KG1 (cell line): ENCODE results near the gene EGFLAM.
A peak's percentile ranks its signal among the peaks of the same experiment; 100 is the strongest.
"Not testable (repeated sequence)": the region's sequence is repeated elsewhere in the genome, so short reads cannot be mapped to it uniquely, and the experiment has no call there.

Source experiments
- DNase-seq: peaks from one replicate; lab custom pipeline; 2025; lab: John Stamatoyannopoulos, UW

EGFLAM gene

DNA sequence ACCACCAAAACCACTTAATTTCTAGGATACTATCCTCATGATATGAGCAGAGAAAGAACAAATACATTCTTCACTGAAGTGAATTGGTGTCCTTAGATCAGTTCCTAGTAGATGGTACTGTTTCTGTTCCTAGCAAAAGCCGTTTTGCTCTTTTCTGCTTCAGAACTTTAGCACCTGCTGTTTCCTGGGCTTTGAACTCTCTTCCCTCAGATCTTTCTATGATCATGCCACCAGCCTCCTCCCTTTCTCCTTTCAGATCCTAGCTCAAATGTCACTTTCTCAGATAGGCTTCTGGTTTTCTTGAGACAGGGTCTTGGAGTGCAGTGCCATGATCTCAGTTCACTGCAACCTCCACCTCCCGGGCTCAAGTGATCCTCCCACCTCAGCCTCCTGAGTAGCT is 118.0 kb downstream of the EGFLAM start:
- no peak for DNase-seq

DNA sequence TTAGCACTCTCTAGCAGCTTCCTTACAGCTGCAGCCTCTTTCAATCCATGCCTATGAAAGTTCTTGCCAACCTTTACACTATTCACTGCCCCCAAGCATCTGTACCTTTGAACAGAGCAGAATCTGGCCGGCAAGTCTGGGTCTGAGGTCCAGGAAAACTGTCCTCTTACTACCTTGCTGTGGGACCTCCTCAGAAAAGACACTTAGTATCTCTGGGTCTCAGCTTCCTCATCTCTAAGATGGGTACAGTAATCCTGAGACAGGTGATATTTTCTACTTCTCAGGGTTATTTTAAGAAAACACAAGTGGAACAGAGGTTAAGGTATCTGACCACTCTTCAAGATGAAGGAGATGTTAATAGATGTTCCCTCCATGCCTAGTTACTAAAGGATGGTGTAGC is 120.2 kb downstream of the EGFLAM start:
- no peak for DNase-seq

DNA sequence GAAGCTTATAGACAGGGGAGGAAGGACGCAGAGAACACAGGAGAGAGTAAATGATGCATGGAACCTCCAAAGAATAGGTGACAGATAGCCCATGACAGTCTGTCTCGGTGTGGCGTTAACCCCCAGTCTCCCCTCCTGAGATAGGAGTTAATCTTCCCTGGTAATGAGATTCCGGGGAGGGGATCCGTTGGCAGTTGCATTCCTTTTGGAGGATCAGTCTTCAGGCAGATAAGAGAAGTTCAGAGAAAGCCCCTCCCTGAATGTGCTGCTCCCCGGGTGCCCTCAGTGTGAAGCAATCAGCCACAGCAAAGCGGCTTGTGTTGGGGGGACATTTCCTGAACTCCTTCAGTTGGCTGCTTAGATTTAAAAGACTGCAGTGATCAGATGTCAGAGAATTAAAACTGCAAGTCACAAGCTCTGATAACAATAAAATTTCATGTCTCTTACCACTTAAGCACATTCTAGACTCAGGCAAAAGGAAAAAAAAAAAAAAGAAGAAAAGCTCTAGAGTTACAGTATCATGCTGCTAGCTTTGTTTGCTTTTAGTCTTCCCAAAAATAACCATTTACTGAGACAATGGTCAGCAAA is 121.1 kb downstream of the EGFLAM start:
- no peak for DNase-seq

DNA sequence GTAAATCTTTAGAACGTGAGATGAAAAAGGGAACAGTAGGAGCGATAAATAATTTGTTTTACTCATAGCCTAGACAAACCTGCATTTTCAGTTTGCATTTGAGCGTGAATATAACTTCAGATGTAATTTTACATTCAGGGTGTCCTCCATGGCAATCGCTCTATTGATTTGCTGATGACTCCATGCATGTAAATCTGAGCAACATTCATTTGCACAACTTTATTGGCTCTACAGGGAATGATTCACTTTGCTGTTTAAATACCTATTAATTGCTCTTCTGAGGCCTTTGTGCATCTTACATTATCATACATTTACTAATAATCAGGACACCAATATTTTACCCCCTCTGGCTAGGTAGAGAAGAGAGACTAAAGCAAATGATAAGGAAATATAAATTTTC is 122.2 kb downstream of the EGFLAM start:
- DNase-seq: no peak

DNA sequence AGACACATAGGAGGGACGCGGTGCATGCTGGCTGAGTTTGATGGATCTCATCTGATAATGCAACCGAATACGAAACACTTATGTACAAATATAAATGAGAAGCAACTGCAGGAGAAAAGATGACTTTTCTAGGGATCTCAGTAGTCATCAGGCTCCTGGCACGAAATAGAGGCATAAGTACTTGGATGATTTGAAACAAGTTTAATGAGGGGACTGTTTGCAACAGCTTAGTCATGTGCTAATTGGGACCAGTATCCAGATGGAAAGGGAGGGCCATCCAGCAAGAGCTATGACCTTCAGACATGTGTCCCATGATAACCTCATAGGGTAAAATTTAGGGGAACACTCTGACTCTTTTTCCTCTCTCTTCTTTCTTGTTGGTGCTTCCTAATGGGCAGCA is 123.0 kb downstream of the EGFLAM start:
- DNase-seq: no peak

DNA sequence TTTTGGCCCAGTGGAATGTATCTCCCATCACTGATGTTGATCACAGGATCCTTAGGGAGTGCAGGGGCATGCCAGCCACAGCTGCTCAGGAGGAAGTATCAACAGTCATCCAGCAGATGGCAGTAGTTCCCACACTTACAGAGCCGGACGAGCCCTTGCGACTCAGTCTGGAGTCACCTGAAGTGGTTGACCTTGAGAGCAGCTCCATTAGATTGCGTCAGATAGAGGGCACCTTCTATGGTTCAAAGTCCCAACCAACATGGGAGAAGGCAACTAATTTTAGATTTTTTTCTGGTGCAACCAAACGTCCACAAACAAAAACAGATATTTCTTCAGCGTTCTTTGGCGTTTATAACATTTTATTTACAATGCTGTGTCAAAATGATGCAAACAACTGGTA is 124.5 kb downstream of the EGFLAM start:
- DNase-seq: peak; percentile 12

DNA sequence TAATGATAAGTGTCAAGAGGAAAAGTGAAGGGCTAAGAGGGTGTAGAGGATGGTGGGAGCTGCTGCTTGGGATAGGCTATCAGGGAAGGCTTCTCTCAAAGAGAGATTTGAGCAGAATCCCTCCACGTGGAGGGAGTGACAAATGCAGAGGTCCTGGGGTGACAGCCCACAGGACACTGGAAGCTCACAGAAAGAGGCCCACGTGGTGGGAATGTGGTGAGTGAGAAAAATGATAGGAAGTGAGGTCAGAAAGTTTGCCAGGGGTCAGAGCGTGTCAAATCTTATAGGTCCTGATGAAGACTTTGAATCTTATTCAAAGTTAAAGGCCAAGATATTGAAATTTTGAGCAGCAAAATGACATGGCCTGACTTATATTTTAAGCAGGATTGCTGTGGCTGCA is 125.3 kb downstream of the EGFLAM start:
- no peak for DNase-seq

DNA sequence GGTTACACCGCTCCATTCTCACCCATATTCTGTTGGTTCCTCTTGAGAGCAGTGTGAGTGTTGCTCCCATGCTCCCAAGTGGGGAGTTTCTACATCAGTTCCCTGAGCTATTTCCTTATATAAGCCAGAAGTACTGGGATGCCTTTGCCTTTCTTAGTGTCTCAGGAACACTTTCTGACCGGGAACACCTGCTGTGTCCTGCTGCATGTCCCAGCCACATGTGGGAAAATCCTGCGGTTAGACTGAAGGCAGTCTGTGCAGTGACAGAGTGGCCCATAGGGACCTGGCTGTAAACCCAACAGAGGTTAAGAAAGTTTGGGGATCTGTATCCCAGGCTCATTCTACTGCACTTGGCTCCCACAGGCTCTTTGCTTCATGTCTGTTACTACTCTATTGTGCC is 126.0 kb downstream of the EGFLAM start:
- DNase-seq: no peak

DNA sequence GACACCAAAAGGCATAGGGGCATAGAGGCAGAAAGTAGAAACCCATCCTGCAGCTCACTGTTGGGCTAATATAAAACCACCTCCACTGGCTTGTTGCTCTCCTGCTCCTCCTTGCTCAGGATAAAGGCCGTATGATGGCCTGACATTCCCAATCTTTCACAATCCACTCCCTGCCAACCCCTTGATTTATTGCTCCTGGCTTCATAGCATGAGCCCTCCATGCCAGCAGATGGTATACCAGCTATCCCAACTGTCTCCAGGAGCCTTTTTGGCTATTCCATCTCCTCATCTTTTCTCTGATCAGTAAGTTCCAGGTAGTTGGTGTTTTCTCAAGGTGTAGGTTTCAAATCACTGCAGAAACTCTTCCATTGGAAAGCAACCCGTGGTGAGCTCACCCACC is 128.8 kb downstream of the EGFLAM start:
- DNase-seq: no peak

DNA sequence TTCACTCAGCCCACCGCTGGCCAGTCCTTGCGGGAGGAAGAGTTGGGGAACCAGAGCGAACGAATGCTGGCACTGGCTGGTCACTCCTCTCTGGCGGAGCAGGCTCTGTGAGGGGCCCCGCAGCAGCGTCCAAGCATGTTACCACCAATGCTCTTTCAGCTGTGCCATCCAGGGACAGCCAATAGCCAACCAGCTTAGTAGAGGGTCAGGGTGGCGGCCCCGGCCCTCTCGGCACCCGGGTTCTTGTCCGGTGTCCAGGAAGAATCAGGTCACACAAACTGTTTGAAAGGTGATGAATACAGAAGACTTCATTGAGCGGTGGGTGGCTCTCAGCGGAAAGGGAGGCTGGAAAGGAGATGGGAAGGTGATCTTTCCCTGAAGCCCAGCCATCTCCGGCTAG is 135.3 kb downstream of the EGFLAM start:
- DNase-seq: no peak

DNA sequence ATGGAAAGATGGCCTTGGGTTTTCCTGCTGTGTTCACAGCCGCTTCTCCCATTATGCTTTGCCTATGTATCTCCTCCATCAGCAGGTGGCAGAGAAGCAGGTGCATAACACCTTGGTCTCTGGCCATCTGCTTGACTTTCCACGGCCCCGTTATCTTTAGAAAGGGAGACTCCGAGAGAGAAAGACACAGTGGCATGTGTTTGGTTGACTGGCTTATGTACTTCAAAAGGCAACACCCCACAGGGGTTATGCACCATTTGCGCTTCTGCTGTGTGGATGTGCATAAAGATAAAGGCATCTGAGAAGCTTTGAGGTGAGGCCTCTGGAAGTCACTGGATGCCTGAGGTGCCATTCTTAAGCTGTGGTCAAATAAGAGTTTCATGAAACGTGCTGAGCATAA is 138.4 kb downstream of the EGFLAM start:
- DNase-seq: no peak

DNA sequence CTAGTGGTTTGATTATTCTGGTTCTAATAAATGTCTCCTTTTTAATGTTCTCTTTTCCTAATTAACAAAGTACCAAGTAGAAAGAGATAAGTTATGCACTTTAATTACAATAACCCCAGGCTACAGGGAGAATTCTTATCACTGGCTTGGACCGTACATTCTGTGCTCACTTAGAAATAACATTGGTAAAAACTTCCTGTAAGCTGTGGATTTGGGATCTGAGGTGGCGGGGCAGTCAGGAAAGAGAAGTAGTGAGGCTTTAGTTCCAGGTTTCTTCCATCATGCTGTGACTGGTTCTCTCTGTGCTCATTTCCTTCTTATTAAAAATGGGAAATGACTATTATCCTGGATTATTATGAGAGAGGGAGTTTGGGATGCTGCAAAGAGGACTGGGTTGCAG is 142.0 kb downstream of the EGFLAM start:
- DNase-seq: no peak

DNA sequence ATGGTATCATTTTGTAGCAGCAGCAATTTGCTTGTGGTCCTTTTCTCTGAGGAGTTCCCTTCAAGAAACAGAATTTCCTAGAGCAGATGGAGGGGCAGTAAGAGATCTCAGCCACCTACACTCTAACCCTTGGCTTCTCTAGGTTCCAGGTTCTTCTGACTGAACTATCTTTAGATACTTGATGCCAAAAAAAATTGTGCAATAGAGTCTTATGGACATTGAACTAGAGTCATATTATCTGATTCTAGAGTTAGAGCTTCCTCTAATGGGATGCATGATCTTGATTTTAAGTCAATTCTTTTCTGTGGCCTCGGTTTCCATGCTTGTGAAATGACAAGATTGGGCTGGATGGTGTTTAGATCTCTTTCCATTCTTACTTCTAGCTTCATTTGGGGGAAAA is 142.8 kb downstream of the EGFLAM start:
- no peak for DNase-seq

DNA sequence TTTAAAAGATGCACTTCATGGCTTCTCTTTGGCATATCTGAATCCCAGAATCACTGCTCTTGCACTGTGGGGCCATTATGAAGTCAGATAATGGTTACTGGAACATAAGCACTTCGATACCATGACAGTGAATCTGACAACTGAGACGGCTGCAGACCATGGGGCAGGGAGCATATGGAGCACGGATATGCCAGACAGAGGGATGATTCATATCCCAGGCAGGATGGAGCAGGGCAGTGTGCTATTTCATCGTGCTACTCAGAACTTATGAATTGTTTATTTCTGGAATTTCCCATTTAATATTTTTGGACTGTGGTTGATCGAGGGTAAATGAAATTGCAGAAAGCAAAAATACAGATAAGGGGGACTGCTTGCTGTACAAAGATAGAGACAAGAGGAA is 145.0 kb downstream of the EGFLAM start:
- DNase-seq: no peak

DNA sequence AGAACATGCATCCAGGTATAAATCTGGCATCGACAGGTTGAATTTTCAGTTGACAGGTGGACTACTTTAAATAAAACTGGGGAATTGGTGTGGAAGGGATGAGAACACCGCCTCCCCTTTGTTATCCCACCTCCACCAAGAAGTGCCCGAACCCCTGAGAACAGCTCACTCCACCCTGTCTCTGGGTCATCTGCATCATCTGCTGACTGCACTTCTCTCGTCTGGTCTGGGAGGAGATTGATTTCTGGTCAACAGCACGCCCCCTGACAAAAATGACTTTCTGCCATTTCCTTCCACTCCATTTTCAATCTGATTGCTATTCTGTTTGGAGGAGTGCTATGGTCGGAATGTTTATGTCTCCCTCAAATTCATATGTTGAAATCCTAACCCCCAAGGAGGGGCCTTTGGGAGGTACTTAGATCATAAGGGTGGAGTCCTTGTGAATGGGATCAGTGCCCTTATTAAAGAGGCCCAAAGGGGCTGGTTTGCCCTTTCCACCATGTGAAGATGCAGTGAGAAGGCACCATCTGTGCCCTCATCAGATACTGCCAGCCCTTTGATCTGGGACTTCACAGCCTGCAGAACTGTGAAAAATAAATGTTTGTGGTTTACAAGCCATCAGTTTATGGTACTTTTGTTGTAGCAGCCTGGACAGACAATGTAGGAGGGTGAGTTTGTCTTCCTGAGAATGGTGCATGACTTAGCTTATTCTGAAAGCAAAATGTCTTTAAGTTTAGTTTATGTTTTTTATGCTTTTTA is 145.7 kb downstream of the EGFLAM start:
- DNase-seq: no peak

DNA sequence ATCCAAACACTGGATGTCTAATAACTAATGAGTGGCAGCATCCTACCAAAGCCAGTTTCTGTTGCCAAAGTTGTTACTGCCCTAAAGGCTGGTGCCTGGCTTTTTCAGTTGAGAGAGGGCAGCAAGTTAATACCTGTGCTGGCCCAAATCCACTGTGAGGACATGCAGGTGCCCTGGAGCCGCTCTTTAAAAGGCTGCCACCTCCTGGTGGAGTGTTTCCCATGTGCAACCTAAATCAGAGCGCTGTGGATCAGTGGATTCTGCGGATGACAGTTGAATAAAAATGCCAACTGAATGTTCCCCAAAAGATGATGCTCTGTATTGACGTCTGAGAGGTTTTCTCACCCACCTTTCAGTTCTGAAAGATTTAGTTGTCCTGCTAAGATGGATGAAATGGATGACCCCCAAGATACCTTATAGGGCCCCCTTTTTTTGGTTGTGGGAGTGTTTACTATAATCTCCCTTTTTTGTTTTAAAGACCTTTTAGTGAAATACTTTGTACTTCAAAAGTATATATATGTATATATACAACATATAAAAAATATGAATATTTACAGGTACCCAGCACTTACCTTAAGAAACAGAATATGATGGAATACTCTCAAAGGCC is 146.4 kb downstream of the EGFLAM start:
- DNase-seq: no peak

DNA sequence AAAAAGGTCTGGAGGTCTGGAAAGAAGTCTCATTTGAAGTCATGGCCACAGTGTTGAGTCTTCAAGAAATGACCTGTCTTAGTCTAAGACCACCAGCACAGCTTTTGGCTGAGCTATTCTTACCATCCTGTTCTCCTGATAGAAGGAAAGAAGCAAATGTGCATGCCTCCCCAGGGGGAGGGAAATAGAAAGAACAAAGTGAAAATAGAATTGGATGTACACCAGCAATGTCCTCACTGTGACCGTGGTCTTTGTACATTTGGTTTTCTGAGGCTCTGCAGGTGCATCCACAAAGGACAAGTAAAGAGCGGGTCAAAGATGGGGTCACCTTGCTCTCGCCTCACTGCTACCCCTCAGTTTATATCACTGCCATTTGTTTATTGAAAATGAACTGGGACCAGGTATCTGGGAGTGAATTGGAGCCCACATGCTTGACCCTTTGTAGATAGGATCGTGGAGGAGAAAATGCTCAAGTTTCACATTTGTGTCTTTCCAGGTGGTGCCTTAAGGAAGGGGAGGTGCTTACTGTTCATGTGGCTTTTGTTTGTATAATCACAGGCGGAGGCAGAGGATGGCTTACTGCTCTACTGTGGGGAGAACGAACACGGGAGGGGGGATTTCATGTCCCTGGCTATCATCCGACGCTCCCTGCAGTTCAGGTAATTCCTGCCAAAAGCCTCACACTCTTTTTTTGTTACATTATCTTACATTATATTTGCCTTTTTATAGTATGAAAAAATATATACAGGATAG is 150.3 kb downstream of the EGFLAM start:
- DNase-seq: no peak

DNA sequence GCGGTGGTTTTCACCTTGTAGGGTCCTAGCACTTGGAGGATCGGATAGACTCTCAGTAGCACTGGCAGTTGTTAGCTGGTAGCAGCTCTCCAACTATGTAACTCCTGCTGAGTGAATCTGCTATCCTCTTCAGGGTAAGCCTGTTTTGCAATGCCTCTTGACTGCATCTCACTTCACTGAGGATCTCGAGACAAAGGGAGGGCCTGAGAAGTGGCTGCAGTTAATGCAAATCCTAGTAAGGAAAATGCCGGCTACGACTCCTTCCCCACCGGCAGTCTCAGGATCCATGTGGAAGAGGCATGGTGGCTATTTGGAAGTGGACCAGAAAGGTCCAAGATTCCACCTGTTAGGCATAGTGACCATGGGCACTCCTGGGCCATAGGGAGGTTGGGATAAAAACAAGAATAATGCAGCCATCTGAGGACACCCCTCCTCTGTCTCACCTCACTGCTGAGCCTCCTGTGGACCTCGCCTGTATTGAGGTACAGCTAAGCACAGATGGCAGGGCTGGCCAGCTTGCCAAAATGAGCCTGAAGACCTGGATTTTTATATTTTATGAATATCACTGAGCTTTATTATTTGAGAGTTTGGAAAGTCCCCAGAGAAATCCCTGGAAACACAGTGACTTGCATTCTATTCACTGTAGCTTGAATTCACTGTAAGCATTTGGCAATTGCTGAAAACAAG is 152.1 kb downstream of the EGFLAM start:
- no peak for DNase-seq

DNA sequence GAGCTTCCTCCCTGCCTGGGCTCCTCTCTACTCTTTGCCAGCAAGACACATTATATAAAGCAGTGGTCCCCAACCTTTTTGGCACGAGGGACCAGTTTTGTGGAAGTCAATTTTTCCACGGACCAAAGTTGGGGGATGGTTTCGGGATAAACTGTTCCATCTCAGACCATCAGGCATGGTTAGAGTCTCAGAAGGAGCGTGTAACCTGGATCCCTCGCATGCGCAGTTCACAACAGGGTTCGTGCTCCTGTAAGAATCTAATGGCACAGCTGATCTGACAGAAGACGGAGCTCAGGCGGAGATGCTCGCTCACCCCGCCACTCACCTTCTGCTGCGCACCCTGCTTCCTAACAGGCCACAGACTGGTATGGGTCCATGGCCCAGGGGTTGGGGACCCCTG is 155.3 kb downstream of the EGFLAM start:
- no peak for DNase-seq

DNA sequence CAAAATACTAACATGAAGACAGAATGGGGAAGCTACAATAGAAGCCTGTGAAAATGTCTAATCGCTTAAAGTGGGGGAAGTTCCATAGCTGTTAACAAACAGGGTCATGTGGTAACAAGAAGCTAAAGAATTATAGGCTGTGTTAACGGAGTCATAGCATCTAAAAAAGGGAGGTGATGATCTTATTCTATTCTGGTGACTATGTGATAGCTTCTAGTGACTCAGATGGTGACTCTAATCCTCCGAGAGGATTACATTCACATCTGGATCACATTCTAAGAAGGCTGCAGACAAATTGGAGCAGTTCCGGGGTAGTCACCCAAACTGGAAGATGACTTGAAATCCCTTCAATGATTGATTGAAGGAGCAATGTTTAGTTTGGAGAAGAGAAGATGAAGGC is 156.0 kb downstream of the EGFLAM start:
- DNase-seq: no peak

DNA sequence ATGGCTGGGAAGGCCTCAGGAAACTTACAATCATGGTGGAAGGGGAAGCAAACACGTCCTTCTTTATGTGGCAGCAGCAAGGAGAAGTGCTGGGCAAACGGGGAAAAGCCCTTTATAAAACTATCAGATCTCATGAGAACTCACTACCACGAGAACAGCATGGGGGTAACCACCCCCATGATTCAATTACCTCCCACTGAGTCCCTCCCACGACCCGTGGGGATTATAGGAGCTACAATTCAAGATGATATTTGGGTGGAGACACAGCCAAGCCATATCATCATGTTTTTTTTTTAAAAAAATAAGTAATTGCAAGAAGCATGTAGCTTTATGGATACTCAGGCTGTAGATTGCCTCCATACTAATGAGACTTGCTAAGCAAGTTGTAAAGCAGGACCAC is 157.4 kb downstream of the EGFLAM start:
- DNase-seq: not testable (repeated sequence)

DNA sequence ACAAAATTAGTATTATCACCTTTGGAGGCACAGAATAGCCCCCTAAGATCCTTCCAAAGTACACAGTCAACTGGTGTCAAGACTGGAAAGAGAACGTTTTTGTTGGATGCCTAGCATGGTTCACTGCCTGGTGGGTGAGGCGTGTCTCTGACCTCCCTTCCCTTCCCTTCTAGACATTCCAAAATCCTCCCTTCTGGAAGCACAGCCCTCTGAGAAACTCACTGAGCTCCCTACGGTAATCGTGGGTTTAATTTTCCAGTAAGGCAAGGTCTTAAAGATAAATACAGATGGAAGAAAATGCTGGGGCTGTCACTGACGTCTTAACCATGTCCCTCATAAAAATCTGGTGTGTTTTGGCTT is 159.3 kb downstream of the EGFLAM start:
- no peak for DNase-seq
